H9 (cell line): Measurements from ENCODE around the gene IL20RA. TPM values are rescaled to one million over a fixed set of nuclear protein-coding genes. Genes with fewer than 3 reads are reported as not detected.

Experiments
- DNase-seq: peaks from one replicate; pipeline ENCODE4 v3.0.0-alpha.2; 2017
- H2AFZ ChIP-seq: one replicate; pipeline ENCODE4 v1.6.1; 2013; ENCODE audit warnings: mild to moderate bottlenecking, low read length, control low read depth, moderate library complexity
- H2AK5ac ChIP-seq: 2 replicates; pipeline ENCODE4 v1.6.1; 2013; ENCODE audit warnings: low read length, control low read depth, mixed read lengths; ENCODE audit not compliant: insufficient read length
- H2BK120ac ChIP-seq: one replicate; pipeline ENCODE4 v1.6.1; 2013; ENCODE audit warnings: low read depth, mild to moderate bottlenecking, low read length, control low read depth, inconsistent platforms; ENCODE audit not compliant: poor library complexity, severe bottlenecking
- H2BK12ac ChIP-seq: 2 replicates; pipeline ENCODE4 v1.6.1; 2013; ENCODE audit warnings: low read length, control low read depth, mixed read lengths, low read depth; ENCODE audit not compliant: insufficient read length
- H2BK15ac ChIP-seq: 2 replicates; pipeline ENCODE4 v1.6.1; 2013; ENCODE audit warnings: low read depth, low read length, control low read depth
- H2BK20ac ChIP-seq: one replicate; pipeline ENCODE4 v1.6.1; 2013; ENCODE audit warnings: low read depth, mild to moderate bottlenecking, low read length, control low read depth, inconsistent platforms; ENCODE audit not compliant: poor library complexity, severe bottlenecking
- H2BK5ac ChIP-seq: 2 replicates; pipeline ENCODE4 v1.6.1; 2013; ENCODE audit warnings: low read length, control low read depth, mixed read lengths; ENCODE audit not compliant: insufficient read length
- H3K14ac ChIP-seq: 2 replicates; pipeline ENCODE4 v1.6.1; 2013; ENCODE audit warnings: low read length, control low read depth; ENCODE audit not compliant: insufficient read depth
- H3K18ac ChIP-seq: 2 replicates; pipeline ENCODE4 v1.6.1; 2013; ENCODE audit warnings: low read depth, mild to moderate bottlenecking, mixed read lengths, low read length, control low read depth; ENCODE audit not compliant: insufficient read length
- H3K23ac ChIP-seq: 2 replicates; pipeline ENCODE4 v1.6.1; 2013; ENCODE audit warnings: low read length, control low read depth, mixed read lengths, low read depth; ENCODE audit not compliant: insufficient read length
- H3K23me2 ChIP-seq: 2 replicates; pipeline ENCODE4 v1.6.1; 2013; ENCODE audit warnings: low read depth, mild to moderate bottlenecking, mixed read lengths, low read length, control low read depth; ENCODE audit not compliant: insufficient read length, poor library complexity, severe bottlenecking
- H3K27ac ChIP-seq: 2 replicates; pipeline ENCODE4 v1.5.1; 2013; ENCODE audit warnings: low read length, control low read depth, mixed read lengths, low read depth; ENCODE audit not compliant: insufficient read length
- H3K27me3 ChIP-seq: 2 replicates; pipeline ENCODE4 v1.6.1; 2013; ENCODE audit warnings: low read length, control low read depth, inconsistent platforms; ENCODE audit not compliant: insufficient read depth
- H3K4ac ChIP-seq: 2 replicates; pipeline ENCODE4 v1.6.1; 2013; ENCODE audit warnings: low read depth, mild to moderate bottlenecking, control low read depth, inconsistent platforms, low read length, moderate library complexity
- H3K4me1 ChIP-seq: 2 replicates; pipeline ENCODE4 v1.6.1; 2013; ENCODE audit warnings: low read length, control low read depth, inconsistent platforms; ENCODE audit not compliant: insufficient read depth
- H3K4me2 ChIP-seq: 2 replicates; pipeline ENCODE4 v1.6.1; 2013; ENCODE audit warnings: low read length, control low read depth, mixed read lengths; ENCODE audit not compliant: insufficient read length, insufficient read depth
- H3K56ac ChIP-seq: 2 replicates; pipeline ENCODE4 v1.6.1; 2013; ENCODE audit warnings: low read depth, mild to moderate bottlenecking, mixed read lengths, low read length, control low read depth; ENCODE audit not compliant: insufficient read length
- H3K79me1 ChIP-seq: 2 replicates; pipeline ENCODE4 v1.6.1; 2013; ENCODE audit warnings: low read depth, mild to moderate bottlenecking, moderate library complexity, low read length, control low read depth, inconsistent platforms; ENCODE audit not compliant: insufficient read depth, poor library complexity, severe bottlenecking
- H3K79me2 ChIP-seq: 2 replicates; pipeline ENCODE4 v1.6.1; 2013; ENCODE audit warnings: low read length, control low read depth, inconsistent platforms; ENCODE audit not compliant: insufficient read depth
- H3K9ac ChIP-seq: 2 replicates; pipeline ENCODE4 v1.6.1; 2013; ENCODE audit warnings: low read length, control low read depth, mixed read lengths; ENCODE audit not compliant: insufficient read length; ENCODE audit errors: extremely low read depth
- H3K9me3 ChIP-seq: one replicate; pipeline ENCODE4 v1.6.1; 2013; ENCODE audit warnings: low read depth, low read length, inconsistent platforms; ENCODE audit not compliant: control insufficient read depth
- H3T11ph ChIP-seq: one replicate; pipeline ENCODE4 v1.6.1; 2013; ENCODE audit warnings: mild to moderate bottlenecking, low read length, control low read depth, inconsistent platforms
- H4K20me1 ChIP-seq: one replicate; pipeline ENCODE4 v1.6.1; 2013; ENCODE audit not compliant: control insufficient read depth, insufficient read length, insufficient read depth
- H4K5ac ChIP-seq: 2 replicates; pipeline ENCODE4 v1.6.1; 2013; ENCODE audit warnings: low read depth, mild to moderate bottlenecking, mixed read lengths, low read length, control low read depth; ENCODE audit not compliant: insufficient read length
- H4K8ac ChIP-seq: replicated peaks from 2 replicates; pipeline ENCODE4 v1.6.1; 2013; ENCODE audit warnings: low read length, control low read depth, mixed read lengths, low read depth; ENCODE audit not compliant: insufficient read length
- H4K91ac ChIP-seq: 2 replicates; pipeline ENCODE4 v1.6.1; 2013; ENCODE audit warnings: low read depth, mild to moderate bottlenecking, moderate library complexity, mixed read lengths, low read length, control low read depth; ENCODE audit not compliant: insufficient read length
- H3K27ac Mint-ChIP-seq, 3 experiments: 2 replicates in 2 of 3; 3 replicates in 1 of 3; pipeline ENCODE4 v1.8.0; 2020 to 2021; ENCODE audit warnings: mixed read lengths in 3 of 3, mild to moderate bottlenecking in 1 of 3, moderate library complexity in 1 of 3
- H3K27me3 Mint-ChIP-seq: 2 replicates; pipeline ENCODE4 v1.8.0; 2021; ENCODE audit warnings: low read depth, mild to moderate bottlenecking, moderate library complexity, mixed read lengths
- H3K36me3 Mint-ChIP-seq, 3 experiments: 2 replicates in 2 of 3; 3 replicates in 1 of 3; pipeline ENCODE4 v1.8.0; 2020 to 2021; ENCODE audit warnings: low read depth in 3 of 3, mixed read lengths in 3 of 3; ENCODE audit not compliant: insufficient read depth in 1 of 3
- H3K4me1 Mint-ChIP-seq, 2 experiments: 2 replicates each; pipeline ENCODE4 v1.8.0; 2020; ENCODE audit warnings: mixed read lengths in 2 of 2
- H3K4me3 Mint-ChIP-seq, 2 experiments: 2 replicates in 1 of 2; 3 replicates in 1 of 2; pipeline ENCODE4 v1.8.0; 2020 to 2021; ENCODE audit warnings: mild to moderate bottlenecking in 2 of 2, mixed read lengths in 2 of 2, moderate library complexity in 1 of 2
- H3K9me3 Mint-ChIP-seq, 2 experiments: 2 replicates in 1 of 2; 3 replicates in 1 of 2; pipeline ENCODE4 v1.8.0; 2020; ENCODE audit warnings: mild to moderate bottlenecking in 2 of 2, mixed read lengths in 2 of 2, moderate library complexity in 1 of 2
- CTCF ChIP-seq: fragments of 200-600 bp; sonication (generic); conservative IDR thresholded peaks from 3 replicates; pipeline ENCODE4 v1.8.0; 2021; ENCODE audit warnings: antibody characterized with exemption, mild to moderate bottlenecking
- WGBS: extraction: QIAGEN DNeasy Blood & Tissue Kit; methylation state at CpG from one replicate; pipeline ENCODE4 v1.1.7; 2013; ENCODE audit warnings: missing lambda C conversion rate, low lambda C conversion rate, mixed read lengths; ENCODE audit not compliant: insufficient read length; ENCODE audit errors: extremely low coverage; 5-methylcytosine and 5-hydroxymethylcytosine counted together
- total RNA-seq: library from RNA; stranded (reverse); gene quantifications from 2 replicates; pipeline ENCODE4 v1.2.1, GENCODE V29; 2021

Gene IL20RA
- total RNA-seq, 1 experiment from 2014 or later, result 0.74 TPM

- no peak overlapping the region for H3K18ac ChIP-seq
- no peak overlapping the region for H3K4me2 ChIP-seq
- no peak overlapping the region for H2AK5ac ChIP-seq
- no peak for TF ChIP-seq CTCF
- no peaks in the 10 kb centered on the region for H3K4me1 ChIP-seq
- no peak overlapping the region for H4K8ac ChIP-seq
- Mint-ChIP-seq H3K27me3 (no peaks in the 10 kb centered on the region), H3K4me3 (no peak overlapping the region), H3K4me1 (peaks cover 0 to 5% of the 10 kb centered on the region in 2 experiments; a peak in 1 of 4 replicates), H3K9me3 (peaks cover 0 to 11% of the 10 kb centered on the region in 2 experiments; a peak in 3 of 5 replicates), H3K27ac (no peak overlapping the region), H3K36me3 (peaks cover 0 to 9% (median 0%) of the 10 kb centered on the region in 3 experiments; a peak in 4 of 7 replicates)
- H4K91ac ChIP-seq, result no peak overlapping the region
- no peak overlapping the region for H2AFZ ChIP-seq
- no peak overlapping the region for H3K4ac ChIP-seq
- no peak overlapping the region for H2BK20ac ChIP-seq
- no peak overlapping the region for H3K23ac ChIP-seq
- no peak overlapping the region for H3T11ph ChIP-seq
- no peaks in the 10 kb centered on the region for H3K9me3 ChIP-seq
- H3K27me3 ChIP-seq, result no peaks in the 10 kb centered on the region
- no CpG with 5 or more reads among the region's 2 CpGs for WGBS
- H3K27ac ChIP-seq, result no peak overlapping the region
- no peak overlapping the region for H3K14ac ChIP-seq
- H2BK5ac ChIP-seq, result no peak overlapping the region
- no peak overlapping the region for H3K56ac ChIP-seq
- H3K79me2 ChIP-seq, result no peaks in the 10 kb centered on the region
- H3K23me2 ChIP-seq, result no peaks in the 10 kb centered on the region
- H2BK15ac ChIP-seq, result no peak overlapping the region
- no peaks in the 10 kb centered on the region for H4K20me1 ChIP-seq
- no peaks in the 10 kb centered on the region for H3K79me1 ChIP-seq
- no peak for DNase-seq
- H4K5ac ChIP-seq, result no peak overlapping the region
- no peak overlapping the region for H3K9ac ChIP-seq
- no peak overlapping the region for H2BK120ac ChIP-seq
- no peak overlapping the region for H2BK12ac ChIP-seq
These were observed 28.4 kb downstream of the IL20RA start for GRCh38 chr6:137016356-137016755.
